Measurements from ENCODE around the gene KRT12. TPM values are rescaled to one million over a fixed set of nuclear protein-coding genes. Genes with fewer than 3 reads are reported as not detected.

The KRT12 gene
- total and polyA plus RNA-seq, 2 of the 4 experiments (the other 2 are of a cell fraction) = not detected

DNA sequence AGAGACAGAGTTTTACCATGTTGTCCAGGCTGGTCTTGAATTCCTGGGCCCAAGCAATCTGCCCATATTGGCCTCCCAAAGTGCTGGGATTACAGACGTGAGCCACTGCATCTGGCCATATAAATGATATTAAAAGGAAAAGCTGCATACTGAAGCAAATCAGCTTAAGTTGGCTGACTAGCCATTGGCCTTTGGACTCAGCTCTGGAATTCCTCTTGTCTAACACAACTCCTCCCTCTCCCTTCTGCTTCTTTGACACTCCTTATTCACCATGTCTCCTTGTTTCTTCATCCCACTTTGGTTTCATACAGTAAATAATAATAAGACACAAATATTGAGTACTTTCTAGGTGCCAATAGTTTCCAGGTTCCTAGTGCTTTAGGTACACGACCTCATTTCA is 7.5 kb downstream of the KRT12 start:
- dilution Hi-C loops (cut with HindIII; ENCODE audit: low sequenced_read_pairs, unreplicated experiment) = no loop called here

More for the DNA sequence above, 7.5 kb downstream of the KRT12 start:
- no TSS peak for BruUV-seq (replicated peaks)
- no peak overlapping the region for H3K18ac ChIP-seq (ENCODE audit: low read depth, low read length)
- no peak overlapping the region for H3K4me2 ChIP-seq (ENCODE audit: low read depth, low read length)
- no peak overlapping the region for H4K91ac ChIP-seq (ENCODE audit: insufficient read depth, low read depth, low read length)
- H2AK9ac ChIP-seq (replicated peaks; ENCODE audit: low read depth, low read length, poor library complexity) = no peak overlapping the region
- no peak overlapping the region for H3K9ac ChIP-seq (ENCODE audit: low read depth, low read length)
- H3K23ac ChIP-seq (ENCODE audit: low read depth, low read length) = no peak overlapping the region
- H4K20me1 ChIP-seq (ENCODE audit: insufficient read depth, low read length) = no peaks in the 10 kb centered on the region
- no CpG with 5 or more reads among the region's 2 CpGs for WGBS, 2 experiments (ENCODE audit: extremely low coverage in 2 of 2, insufficient read length in 1 of 2)
- peaks cover 6% of the 10 kb centered on the region for H3K4me1 ChIP-seq (ENCODE audit: control insufficient read depth, insufficient read depth, low read length)
- no peak overlapping the region for H4K8ac ChIP-seq (ENCODE audit: low read depth in 2 of 2, low read length in 2 of 2)
- no peaks in the 10 kb centered on the region for H3K36me3 ChIP-seq (ENCODE audit: control insufficient read depth, insufficient read depth, low read length)
- H3K79me1 ChIP-seq (ENCODE audit: low read depth in 1 of 2, low read length in 2 of 2) = no peaks in the 10 kb centered on the region
- DNase-seq = peak; percentile 8
- H2BK15ac ChIP-seq (ENCODE audit: low read depth, low read length) = no peak overlapping the region
- no peak overlapping the region for H2AK5ac ChIP-seq (ENCODE audit: low read depth, low read length)
- ChIA-PET POLR2A (ENCODE audit: unreplicated experiment) (no interaction called here), CTCF (interaction anchor here (1.5 kb wide), 1 partner anchor 789 kb away, joined by 4 read pairs; no protein-coding TSS in a partner anchor)
- no peak overlapping the region for H3K4me3 ChIP-seq (ENCODE audit: insufficient read depth, low read depth, low read length)
- H3K27me3 ChIP-seq (ENCODE audit: control insufficient read depth, insufficient read depth, low read length) = no peaks in the 10 kb centered on the region
- no peak overlapping the region for H3K56ac ChIP-seq (ENCODE audit: extremely low read depth, insufficient read depth, low read length)
- H2BK20ac ChIP-seq (ENCODE audit: low read depth, low read length) = no peak overlapping the region
- H3K9me3 ChIP-seq (ENCODE audit: control insufficient read depth, insufficient read depth, low read length) = no peaks in the 10 kb centered on the region
- no peak for ATAC-seq (ENCODE audit: low read depth)
- in situ Hi-C loops (cut with MboI; ENCODE audit: low sequenced_read_pairs) (loop anchor here (5.0 kb wide), 2 partner anchors 43 to 803 kb away; no protein-coding TSS in a partner anchor), intact Hi-C loops (cut with micrococcal nuclease) (no loop called here)
- H2BK5ac ChIP-seq (ENCODE audit: low read depth, low read length, poor library complexity, severe bottlenecking) = no peak overlapping the region
- no peak overlapping the region for H3K4ac ChIP-seq (ENCODE audit: low read depth, low read length)
- TF ChIP-seq, protein P1, sequence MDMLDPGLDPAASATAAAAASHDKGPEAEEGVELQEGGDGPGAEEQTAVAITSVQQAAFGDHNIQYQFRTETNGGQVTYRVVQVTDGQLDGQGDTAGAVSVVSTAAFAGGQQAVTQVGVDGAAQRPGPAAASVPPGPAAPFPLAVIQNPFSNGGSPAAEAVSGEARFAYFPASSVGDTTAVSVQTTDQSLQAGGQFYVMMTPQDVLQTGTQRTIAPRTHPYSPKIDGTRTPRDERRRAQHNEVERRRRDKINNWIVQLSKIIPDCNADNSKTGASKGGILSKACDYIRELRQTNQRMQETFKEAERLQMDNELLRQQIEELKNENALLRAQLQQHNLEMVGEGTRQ (IDR thresholded peaks at IDR 0.05; ENCODE audit: low read depth, low read length) = no peak
- no peak for TF ChIP-seq FOS (IDR thresholded peaks at IDR 0.05; ENCODE audit: low read depth, low read length)
- no peak for TF ChIP-seq CHD1 (IDR thresholded peaks at IDR 0.05; ENCODE audit: low read depth, low read length)
- TF ChIP-seq, protein P2, sequence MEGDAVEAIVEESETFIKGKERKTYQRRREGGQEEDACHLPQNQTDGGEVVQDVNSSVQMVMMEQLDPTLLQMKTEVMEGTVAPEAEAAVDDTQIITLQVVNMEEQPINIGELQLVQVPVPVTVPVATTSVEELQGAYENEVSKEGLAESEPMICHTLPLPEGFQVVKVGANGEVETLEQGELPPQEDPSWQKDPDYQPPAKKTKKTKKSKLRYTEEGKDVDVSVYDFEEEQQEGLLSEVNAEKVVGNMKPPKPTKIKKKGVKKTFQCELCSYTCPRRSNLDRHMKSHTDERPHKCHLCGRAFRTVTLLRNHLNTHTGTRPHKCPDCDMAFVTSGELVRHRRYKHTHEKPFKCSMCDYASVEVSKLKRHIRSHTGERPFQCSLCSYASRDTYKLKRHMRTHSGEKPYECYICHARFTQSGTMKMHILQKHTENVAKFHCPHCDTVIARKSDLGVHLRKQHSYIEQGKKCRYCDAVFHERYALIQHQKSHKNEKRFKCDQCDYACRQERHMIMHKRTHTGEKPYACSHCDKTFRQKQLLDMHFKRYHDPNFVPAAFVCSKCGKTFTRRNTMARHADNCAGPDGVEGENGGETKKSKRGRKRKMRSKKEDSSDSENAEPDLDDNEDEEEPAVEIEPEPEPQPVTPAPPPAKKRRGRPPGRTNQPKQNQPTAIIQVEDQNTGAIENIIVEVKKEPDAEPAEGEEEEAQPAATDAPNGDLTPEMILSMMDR (conservative IDR thresholded peaks at IDR 0.05; ENCODE audit: low read depth, low read length) = no peak
- no peak for TF ChIP-seq SMC3 (IDR thresholded peaks at IDR 0.05; ENCODE audit: low read depth, low read length)
- TF ChIP-seq BHLHE40 (IDR thresholded peaks at IDR 0.05; ENCODE audit: low read depth, low read length) = no peak
- TF ChIP-seq MXI1 (IDR thresholded peaks at IDR 0.05; ENCODE audit: borderline replicate concordance, low read depth, low read length) = no peak
- no peak for TF ChIP-seq NFE2L2 (IDR thresholded peaks at IDR 0.05; ENCODE audit: low read depth, low read length)
- no peak for TF ChIP-seq RFX5 (IDR thresholded peaks at IDR 0.05; ENCODE audit: low read depth, low read length)
- no peak for TF ChIP-seq RAD21 (IDR thresholded peaks at IDR 0.05; ENCODE audit: low read length)
- TF ChIP-seq CEBPB (IDR thresholded peaks at IDR 0.05; ENCODE audit: low read depth, low read length) = no peak
- TF ChIP-seq POLR2A (IDR thresholded peaks at IDR 0.05; ENCODE audit: low read depth, low read length) = no peak
- TF ChIP-seq, protein P3, sequence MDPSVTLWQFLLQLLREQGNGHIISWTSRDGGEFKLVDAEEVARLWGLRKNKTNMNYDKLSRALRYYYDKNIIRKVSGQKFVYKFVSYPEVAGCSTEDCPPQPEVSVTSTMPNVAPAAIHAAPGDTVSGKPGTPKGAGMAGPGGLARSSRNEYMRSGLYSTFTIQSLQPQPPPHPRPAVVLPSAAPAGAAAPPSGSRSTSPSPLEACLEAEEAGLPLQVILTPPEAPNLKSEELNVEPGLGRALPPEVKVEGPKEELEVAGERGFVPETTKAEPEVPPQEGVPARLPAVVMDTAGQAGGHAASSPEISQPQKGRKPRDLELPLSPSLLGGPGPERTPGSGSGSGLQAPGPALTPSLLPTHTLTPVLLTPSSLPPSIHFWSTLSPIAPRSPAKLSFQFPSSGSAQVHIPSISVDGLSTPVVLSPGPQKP (IDR thresholded peaks at IDR 0.05; ENCODE audit: borderline replicate concordance, low read depth, low read length) = no peak
- TF ChIP-seq MAFK (IDR thresholded peaks at IDR 0.05; ENCODE audit: low read depth, low read length) = no peak
- TF ChIP-seq RCOR1 (IDR thresholded peaks at IDR 0.05; ENCODE audit: insufficient replicate concordance, low read length) = no peak
- TF ChIP-seq MAZ (IDR thresholded peaks at IDR 0.05; ENCODE audit: borderline replicate concordance, low read depth, low read length) = no peak
- H3K9me1 ChIP-seq (ENCODE audit: insufficient read depth, low read length) = no peaks in the 10 kb centered on the region
- no peak overlapping the region for H2BK120ac ChIP-seq (ENCODE audit: low read depth, low read length)
- no peak overlapping the region for H4K5ac ChIP-seq (ENCODE audit: low read depth, low read length)
- no peak overlapping the region for H2AFZ ChIP-seq (replicated peaks; ENCODE audit: low read length, poor library complexity)
- no peak overlapping the region for H3K14ac ChIP-seq (replicated peaks; ENCODE audit: low read depth, low read length)
- H3K27ac ChIP-seq (ENCODE audit: insufficient read depth, low read length) = no peak overlapping the region

Measured in IMR-90 (cell line).